T-helper 1 cell treated with Interleukin-12 subunit alpha and Interleukin-12 subunit beta and Interleukin-4 antibody, amounts not matched to agents 30 ng/mL and 1 ng/mL, for 36 hours (primary cell): ENCODE data around the gene EIF2AK3. TPM values are rescaled to one million over a fixed set of nuclear protein-coding genes. Genes with fewer than 3 reads are reported as not detected.
"Not testable (repeated sequence)": the region's sequence is repeated elsewhere in the genome, so short reads cannot be mapped to it uniquely, and the experiment has no call there.

ENCODE experiments used
- intact Hi-C: fragments of 100-400 bp; cut with micrococcal nuclease; formaldehyde crosslinking; loops from one replicate; pipeline ENCODE4 v1.15.1; 2024
- total RNA-seq: library from RNA; stranded (reverse); gene quantifications from 2 replicates; pipeline ENCODE4 v1.2.3, GENCODE V29; 2022

EIF2AK3 gene
- total RNA-seq, 1 donor from 2014 or later: 31.4 TPM

- intact Hi-C loops: no loop called here
Observed at GRCh38 chr2:88549616-88550292, 77.5 kb downstream of the EIF2AK3 start.

- intact Hi-C loops: not testable (repeated sequence)
Observed at GRCh38 chr2:88546291-88546690, 81.0 kb downstream of the EIF2AK3 start.

- intact Hi-C loops: no loop called here
Observed at GRCh38 chr2:88545118-88545517, 82.1 kb downstream of the EIF2AK3 start.

GRCh38 chr2:88543541-88544057, 83.7 kb downstream of the EIF2AK3 start:
- intact Hi-C loops: no loop called here

- intact Hi-C loops: no loop called here
Observed at GRCh38 chr2:88542668-88543067, 84.6 kb downstream of the EIF2AK3 start.

- intact Hi-C loops: no loop called here
Observed at GRCh38 chr2:88540346-88540745, 86.9 kb downstream of the EIF2AK3 start.

- intact Hi-C loops: no loop called here
Observed at GRCh38 chr2:88538362-88538917, 88.8 kb downstream of the EIF2AK3 start.

- intact Hi-C loops: no loop called here
Observed at GRCh38 chr2:88537640-88538039, 89.6 kb downstream of the EIF2AK3 start.

GRCh38 chr2:88530081-88530480, 97.2 kb downstream of the EIF2AK3 start:
- intact Hi-C loops: no loop called here

- intact Hi-C loops: no loop called here
Observed at GRCh38 chr2:88521445-88522073, 105.7 kb downstream of the EIF2AK3 start.

GRCh38 chr2:88517759-88518201, 109.5 kb downstream of the EIF2AK3 start:
- intact Hi-C loops: no loop called here

Other genes with a start within 250 kb of the EIF2AK3 start
- not detected in 2 replicates for gene FOXI3, start 174.8 kb downstream of the EIF2AK3 start, total RNA-seq
- 39.3 and 39.4 TPM in 2 replicates for gene RPIA, start 64.2 kb upstream of the EIF2AK3 start, total RNA-seq